ENCODE data around the gene PCDH1.
A peak's percentile ranks its signal among the peaks of the same experiment; 100 is the strongest.

The PCDH1 gene

DNA sequence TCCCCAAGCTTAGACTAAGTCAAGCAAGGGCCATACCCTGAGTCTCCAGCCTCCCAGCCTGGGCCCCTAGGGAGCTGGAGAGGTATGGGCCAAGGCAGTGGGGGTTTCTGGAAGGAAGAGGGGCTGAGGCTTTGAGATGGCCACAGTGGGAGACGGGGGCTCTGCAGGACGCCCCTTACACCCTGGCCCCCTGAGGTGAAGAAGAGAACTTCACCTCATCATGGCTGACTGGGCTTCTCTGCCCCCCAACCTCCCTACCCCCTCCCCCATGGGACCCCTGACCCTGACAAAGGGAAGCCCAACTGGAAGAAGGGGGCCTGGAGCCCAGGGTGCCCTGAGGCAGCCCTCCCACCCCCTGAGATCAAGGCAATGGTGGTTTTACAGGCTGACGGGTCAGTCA lies 25.8 kb downstream of the PCDH1 start:
- no peak for DNase-seq

GRCh38 chr5:141851195-141851874 lies 26.9 kb downstream of the PCDH1 start:
- no peak for DNase-seq

GRCh38 chr5:141850786-141851185 lies 27.4 kb downstream of the PCDH1 start:
- no peak for DNase-seq

- no peak for DNase-seq
Observed at GRCh38 chr5:141850244-141850768, 27.9 kb downstream of the PCDH1 start.

GRCh38 chr5:141849415-141850243 lies 28.6 kb downstream of the PCDH1 start:
- DNase-seq, result peak in 1 of 2 experiments; percentile 42

DNA sequence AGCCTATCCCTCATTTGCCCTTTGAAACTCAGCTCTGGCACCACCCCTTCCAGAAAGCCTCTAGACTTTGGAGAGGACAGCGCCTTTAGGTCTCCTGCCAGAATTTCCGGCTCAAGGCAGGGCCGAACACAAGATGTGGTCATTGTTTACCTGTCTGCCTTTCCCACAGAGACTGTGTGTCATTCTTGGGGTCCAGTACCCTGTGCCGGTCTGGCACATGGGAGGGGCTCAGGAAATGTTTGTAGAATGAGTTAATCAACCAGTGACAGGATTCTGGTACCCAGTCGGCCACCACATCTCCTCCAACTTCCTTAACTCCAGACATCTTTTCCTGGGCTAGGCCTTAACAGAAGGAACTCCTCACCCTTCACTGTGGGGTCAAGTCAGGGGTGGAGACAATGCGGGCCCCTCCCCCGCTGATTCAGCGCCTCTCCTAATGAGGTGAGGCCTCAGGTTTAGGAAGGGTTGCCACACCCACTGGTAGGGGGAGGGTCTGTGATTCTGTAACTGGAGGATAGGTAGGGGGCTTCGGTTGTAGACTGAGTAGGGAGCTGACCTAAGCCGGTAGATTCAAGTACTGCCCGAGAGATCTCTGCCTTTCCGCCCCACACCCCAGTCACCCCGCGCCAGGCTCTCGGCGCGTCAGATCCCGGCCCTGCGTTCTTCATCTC lies 29.3 kb downstream of the PCDH1 start:
- DNase-seq, result no peak

DNA sequence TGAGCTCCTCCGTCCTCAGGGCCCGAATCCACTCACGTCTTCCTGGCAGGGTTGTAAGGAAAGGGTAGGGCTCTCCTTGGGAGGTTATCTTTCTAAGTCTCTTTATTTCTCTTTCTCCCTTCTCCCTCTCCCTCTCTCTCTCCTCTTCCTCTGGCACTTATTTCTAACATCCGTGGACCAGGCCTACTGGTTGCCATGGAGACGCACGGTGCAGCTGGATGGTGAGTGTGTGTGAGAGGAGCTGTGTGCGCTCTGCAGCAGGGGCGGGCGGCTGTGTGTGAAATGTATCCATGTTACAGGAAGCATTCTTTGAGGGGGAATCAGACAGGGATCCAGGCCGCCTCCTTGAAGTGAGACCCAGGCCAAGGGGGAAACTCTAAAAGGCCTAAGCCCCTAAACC lies 32.2 kb downstream of the PCDH1 start:
- DNase-seq, result no peak

DNA sequence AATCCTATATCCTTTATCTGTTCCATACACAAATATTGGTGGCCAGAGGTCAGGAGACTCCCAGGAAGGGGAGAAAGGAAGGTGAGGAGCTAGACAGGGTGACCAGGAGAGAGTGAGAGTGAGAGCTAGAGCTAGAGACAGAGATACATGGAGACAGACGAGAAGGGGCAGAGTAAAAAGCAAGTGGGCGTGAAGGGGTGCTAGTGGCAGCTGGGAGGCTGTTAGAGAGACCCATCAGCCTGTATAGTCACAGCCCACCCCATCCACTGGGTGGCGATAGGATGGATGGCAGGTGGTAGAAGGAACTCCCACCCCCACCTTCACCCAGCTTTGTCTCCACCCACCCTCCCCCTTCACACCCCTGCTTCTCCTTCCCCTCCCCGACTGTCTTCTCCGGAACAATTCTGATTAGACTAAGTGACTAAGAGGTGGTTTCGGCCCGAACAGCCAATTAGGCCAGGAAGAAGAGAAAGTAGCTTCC lies 32.8 kb downstream of the PCDH1 start:
- DNase-seq, result no peak

DNA sequence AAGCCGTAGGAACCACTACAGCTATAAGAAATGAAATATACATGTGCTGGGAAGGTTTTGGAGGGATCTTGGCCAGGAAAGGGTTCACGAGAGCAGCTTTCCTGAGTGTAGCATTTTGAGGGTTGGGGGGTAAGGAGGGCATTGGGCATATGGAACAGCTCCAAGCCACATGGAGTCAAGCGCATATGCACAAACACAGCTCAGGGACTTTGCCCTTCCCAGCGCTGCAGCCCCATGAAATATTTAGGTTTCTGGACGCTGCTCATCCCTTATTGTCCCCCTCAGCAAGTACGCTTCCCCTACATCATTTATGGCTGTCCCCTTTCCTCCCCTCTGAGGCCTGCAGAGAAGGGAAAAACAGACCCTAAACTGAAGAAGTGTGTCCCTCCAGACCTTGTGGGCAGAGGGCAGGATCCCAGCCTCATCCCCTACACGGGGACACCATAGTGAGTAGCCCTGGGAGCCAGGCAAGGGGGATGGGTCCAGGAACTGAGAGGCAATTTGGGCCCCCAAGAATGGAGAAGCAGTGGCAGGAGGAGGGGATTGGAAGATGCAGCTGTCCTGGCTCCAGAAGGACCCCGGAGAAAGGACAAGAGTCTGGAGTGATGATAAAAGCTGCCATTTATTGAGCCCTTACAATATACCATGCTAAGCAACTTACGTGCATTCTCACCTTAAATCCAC lies 33.7 kb downstream of the PCDH1 start:
- DNase-seq, result no peak

DNA sequence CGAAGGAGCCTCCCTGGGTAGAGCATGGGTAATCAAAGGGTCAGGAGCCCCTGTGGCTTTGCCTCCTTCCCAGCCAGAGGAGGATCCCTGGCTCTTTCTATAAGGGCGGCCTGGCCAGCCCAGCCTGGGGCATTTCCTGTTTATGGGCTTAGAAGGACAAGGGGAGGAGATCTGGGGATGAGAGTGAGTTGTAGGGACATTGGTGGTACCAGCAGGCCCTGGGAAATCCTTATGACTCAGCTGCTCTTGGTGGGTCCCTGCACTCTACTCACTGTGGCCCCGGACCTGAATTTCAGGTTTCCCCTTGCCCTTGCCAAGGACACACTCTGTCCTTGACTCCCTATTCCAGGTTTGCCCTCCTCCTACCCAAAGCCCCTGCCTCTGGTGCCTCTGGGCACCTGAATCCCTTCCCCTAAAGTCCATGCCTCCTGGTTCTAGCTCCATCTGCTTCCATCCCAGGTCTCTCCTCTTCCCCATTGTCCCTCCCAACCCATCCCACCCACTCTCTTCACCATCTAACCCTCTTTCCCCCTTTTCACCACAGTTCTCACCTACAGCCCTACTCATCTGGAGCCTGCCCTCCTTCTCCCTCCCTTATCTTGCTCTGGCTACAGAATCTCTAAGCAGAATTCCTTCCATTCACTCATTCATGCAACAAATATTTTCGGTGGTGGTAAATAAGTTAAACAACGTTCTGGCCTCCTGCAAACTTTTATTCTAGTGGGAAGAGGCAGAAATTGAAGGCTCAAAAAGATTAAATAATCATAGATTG lies 34.9 kb downstream of the PCDH1 start:
- DNase-seq, result no peak

GRCh38 chr5:141841378-141842180 lies 36.6 kb downstream of the PCDH1 start:
- DNase-seq, result no peak

DNA sequence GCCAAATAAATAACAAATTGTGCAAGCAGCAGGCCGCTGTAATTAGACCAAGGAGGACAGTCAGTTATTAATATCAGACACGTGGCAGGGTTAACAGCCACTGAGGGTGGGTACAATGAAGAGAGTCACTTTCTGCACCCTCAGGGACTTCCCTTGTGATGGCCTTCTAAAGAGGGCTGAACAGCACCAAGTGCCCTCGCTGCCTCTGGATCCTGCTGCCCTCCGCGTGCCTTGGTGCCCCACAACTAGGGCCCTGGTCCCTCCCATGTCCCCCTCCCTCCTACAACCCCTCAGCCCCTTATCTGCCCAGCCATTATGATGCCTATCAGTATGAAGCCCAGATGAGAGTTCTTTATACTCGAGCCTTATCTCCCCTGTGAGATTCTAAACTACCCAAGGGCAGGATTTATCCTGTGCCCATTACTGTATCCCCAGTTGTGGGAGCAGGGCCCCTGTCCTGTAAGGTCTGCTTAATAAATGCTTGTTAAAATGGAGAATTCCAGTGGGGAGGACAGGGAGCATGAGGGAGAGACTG lies 37.3 kb downstream of the PCDH1 start:
- no peak for DNase-seq

DNA sequence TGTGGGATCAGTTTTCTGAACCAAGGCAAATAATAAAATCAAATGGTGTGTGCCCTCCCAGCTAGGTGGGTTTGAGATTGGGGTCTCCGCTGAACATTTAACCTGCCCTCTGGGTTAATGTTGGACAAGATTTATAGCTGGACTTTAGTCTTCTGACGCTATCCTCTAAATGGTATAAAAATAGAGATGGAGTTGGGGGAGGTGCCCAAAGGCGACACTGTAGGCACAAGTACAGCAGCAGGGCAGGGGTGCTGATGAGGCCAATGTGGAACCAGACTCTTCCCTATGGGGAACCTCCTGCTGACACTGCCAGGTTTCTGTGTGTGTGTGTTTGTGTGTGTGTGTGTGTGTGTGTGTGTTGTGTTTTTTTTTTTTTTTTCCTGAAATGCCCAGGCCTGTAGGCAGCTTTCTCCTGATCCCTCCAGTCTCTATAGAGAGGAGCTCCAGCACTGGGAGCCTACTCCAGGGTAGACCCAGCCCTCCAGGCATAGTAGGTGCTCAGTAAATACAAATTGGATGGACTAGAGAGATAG lies 37.9 kb downstream of the PCDH1 start:
- no peak for DNase-seq

GRCh38 chr5:141839015-141839513 lies 39.1 kb downstream of the PCDH1 start:
- DNase-seq, result no peak

GRCh38 chr5:141838326-141839014 lies 39.7 kb downstream of the PCDH1 start:
- no peak for DNase-seq

- no peak for DNase-seq
Observed at GRCh38 chr5:141835928-141836670, 42.1 kb downstream of the PCDH1 start.

GRCh38 chr5:141834331-141834730 lies 43.9 kb downstream of the PCDH1 start:
- no peak for DNase-seq

DNA sequence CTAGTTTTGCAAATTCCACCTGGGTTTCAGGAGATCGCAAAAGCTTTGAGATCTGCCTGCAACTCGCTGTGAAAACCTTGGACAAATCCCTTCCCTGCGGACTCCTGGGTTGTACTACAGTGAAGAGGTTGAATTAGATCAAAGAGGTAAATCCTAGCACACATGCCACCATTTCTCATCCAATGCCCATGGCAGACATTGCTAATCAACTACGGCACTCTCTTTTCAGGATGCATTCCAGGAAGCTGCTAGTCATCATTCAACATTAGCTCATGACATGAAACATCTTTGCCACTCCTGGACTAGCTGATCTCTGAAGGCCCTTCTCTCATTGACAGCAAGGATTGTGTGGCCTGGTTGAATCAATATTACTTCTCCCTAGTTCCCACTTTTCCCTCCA lies 46.1 kb downstream of the PCDH1 start:
- no peak for DNase-seq

DNA sequence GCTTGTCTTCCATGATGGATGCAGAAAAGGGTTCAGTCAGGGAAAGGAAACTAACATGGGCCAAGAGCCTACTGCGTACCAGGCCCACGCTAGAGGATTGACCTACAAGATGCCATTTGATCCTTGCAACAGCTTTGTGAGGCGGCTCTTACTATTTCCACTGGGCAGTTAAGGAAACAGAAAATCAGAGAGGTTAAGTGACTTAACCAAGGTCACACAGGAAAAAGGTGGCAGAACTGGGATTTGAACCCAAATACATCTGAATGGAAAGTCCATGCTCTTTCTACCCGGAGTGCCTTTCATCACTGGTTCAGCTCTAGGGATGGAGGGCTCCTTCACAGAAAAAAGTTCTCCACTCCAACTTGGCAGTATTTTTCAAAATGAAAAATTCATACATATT lies 50.0 kb downstream of the PCDH1 start:
- no peak for DNase-seq

All from cerebellar nuclear complex (tissue), 1 donor.